OCI-M2 (cell line): ENCODE results near the gene TTC12.

ENCODE experiments used
- DNase-seq: peaks from one replicate; lab custom pipeline; 2025; ENCODE audit not compliant: unreplicated experiment; lab: John Stamatoyannopoulos, UW

Gene TTC12

GRCh38 chr11:113373306-113373705, 58.9 kb downstream of the TTC12 start:
- no peak for DNase-seq

GRCh38 chr11:113373981-113374560, 59.7 kb downstream of the TTC12 start:
- DNase-seq: no peak

GRCh38 chr11:113375402-113375801, 61.0 kb downstream of the TTC12 start:
- DNase-seq: no peak

- no peak for DNase-seq
Observed at GRCh38 chr11:113376156-113376555, 61.8 kb downstream of the TTC12 start.

- DNase-seq: no peak
Observed at GRCh38 chr11:113377681-113378412, 63.5 kb downstream of the TTC12 start.

- no peak for DNase-seq
Observed at GRCh38 chr11:113378692-113379091, 64.3 kb downstream of the TTC12 start.

- DNase-seq: no peak
Observed at GRCh38 chr11:113382121-113382520, 67.7 kb downstream of the TTC12 start.

GRCh38 chr11:113384551-113384950, 70.2 kb downstream of the TTC12 start:
- DNase-seq: no peak

- DNase-seq: no peak
Observed at GRCh38 chr11:113385749-113386148, 71.4 kb downstream of the TTC12 start.

GRCh38 chr11:113386866-113387265, 72.5 kb downstream of the TTC12 start:
- DNase-seq: no peak

- no peak for DNase-seq
Observed at GRCh38 chr11:113387605-113388211, 73.3 kb downstream of the TTC12 start, which contains the start of gene ANKK1. Gene ANKK1 (plus strand): TSS chr11:113387779. CDS start chr11:113387885, 106 bp downstream.

GRCh38 chr11:113389272-113389671, 74.9 kb downstream of the TTC12 start:
- no peak for DNase-seq

GRCh38 chr11:113392236-113392921, 78.0 kb downstream of the TTC12 start:
- no peak for DNase-seq

GRCh38 chr11:113393501-113393985, 79.2 kb downstream of the TTC12 start:
- DNase-seq: no peak

GRCh38 chr11:113394919-113395318, 80.5 kb downstream of the TTC12 start:
- no peak for DNase-seq

GRCh38 chr11:113395782-113396336, 81.5 kb downstream of the TTC12 start:
- DNase-seq: no peak

- DNase-seq: no peak
Observed at GRCh38 chr11:113396690-113397089, 82.3 kb downstream of the TTC12 start.

- no peak for DNase-seq
Observed at GRCh38 chr11:113397212-113397611, 82.8 kb downstream of the TTC12 start.

- DNase-seq: no peak
Observed at GRCh38 chr11:113397821-113398220, 83.4 kb downstream of the TTC12 start.

- DNase-seq: no peak
Observed at GRCh38 chr11:113398669-113399430, 84.5 kb downstream of the TTC12 start.
